DMS153 (cell line): ENCODE results near the gene CLHC1.
"Not testable (repeated sequence)": the region's sequence is repeated elsewhere in the genome, so short reads cannot be mapped to it uniquely, and the experiment has no call there.

Experiments used
- DNase-seq: peaks from one replicate; lab custom pipeline; 2025; lab: John Stamatoyannopoulos, UW

The CLHC1 gene

GRCh38 chr2:55232084-55232862, at the start of gene CLHC1, which contains the start of gene RPS27A:
TSS of gene CLHC1 (minus strand) at chr2:55232293. CDS start at chr2:55222411, 9,882 bp downstream.
TSS of gene RPS27A (plus strand) at chr2:55232688. CDS start at chr2:55232825, 137 bp downstream.
- DNase-seq: peak; percentile 97

GRCh38 chr2:55280851-55281546, 48.9 kb upstream of the CLHC1 start:
- DNase-seq: not testable (repeated sequence)

- not testable (repeated sequence) for DNase-seq
Observed at GRCh38 chr2:55279859-55280424, 47.8 kb upstream of the CLHC1 start.

GRCh38 chr2:55279214-55279835, 47.2 kb upstream of the CLHC1 start:
- peak; percentile 4 for DNase-seq

GRCh38 chr2:55277310-55277709, 45.2 kb upstream of the CLHC1 start:
- DNase-seq: no peak

GRCh38 chr2:55274346-55274745, 42.3 kb upstream of the CLHC1 start:
- DNase-seq: not testable (repeated sequence)

GRCh38 chr2:55269645-55269990, 37.5 kb upstream of the CLHC1 start:
- no peak for DNase-seq

GRCh38 chr2:55268907-55269644, 37.0 kb upstream of the CLHC1 start, which contains the start of gene MTIF2:
TSS of gene MTIF2 (minus strand) at chr2:55269231. CDS start at chr2:55263858, 5,373 bp downstream.
- DNase-seq: peak; percentile 92

- no peak for DNase-seq
Observed at GRCh38 chr2:55268288-55268906, 36.3 kb upstream of the CLHC1 start.

GRCh38 chr2:55259586-55259985, 27.5 kb upstream of the CLHC1 start:
- DNase-seq: not testable (repeated sequence)

- no peak for DNase-seq
Observed at GRCh38 chr2:55252832-55253231, 20.7 kb upstream of the CLHC1 start.

GRCh38 chr2:55247025-55247424, 14.9 kb upstream of the CLHC1 start:
- no peak for DNase-seq

- no peak for DNase-seq
Observed at GRCh38 chr2:55245411-55245810, 13.3 kb upstream of the CLHC1 start.

GRCh38 chr2:55242617-55243016, 10.5 kb upstream of the CLHC1 start:
- DNase-seq: no peak

GRCh38 chr2:55241582-55241981, 9.5 kb upstream of the CLHC1 start:
- DNase-seq: not testable (repeated sequence)

- peak; percentile 64 for DNase-seq
Observed at GRCh38 chr2:55239656-55240222, 7.6 kb upstream of the CLHC1 start.

GRCh38 chr2:55236992-55237543, 5.0 kb upstream of the CLHC1 start:
- no peak for DNase-seq

- no peak for DNase-seq
Observed at GRCh38 chr2:55235724-55236538, 3.8 kb upstream of the CLHC1 start.

GRCh38 chr2:55233658-55233940, 1.5 kb upstream of the CLHC1 start:
- no peak for DNase-seq
